ENCODE results near the gene VPS35L.

DNA sequence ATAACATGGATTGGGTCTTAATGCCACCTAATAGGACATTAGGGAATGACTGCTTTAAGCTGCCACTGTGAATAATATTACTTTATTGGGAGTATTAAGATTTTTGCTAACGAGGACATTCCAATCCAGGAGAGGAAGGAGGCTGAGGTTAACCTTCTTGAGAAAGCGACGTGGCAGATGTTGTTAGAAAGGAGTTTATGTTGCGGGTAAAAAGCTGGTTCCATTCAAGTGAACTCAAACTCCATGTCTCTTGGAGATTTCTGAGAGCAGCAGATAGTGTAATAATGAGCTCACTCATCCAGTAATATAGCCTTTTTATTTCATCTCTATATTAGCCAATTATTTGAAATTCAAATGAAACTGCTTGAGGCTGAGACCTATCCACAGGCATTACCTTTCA is 87.0 kb downstream of the VPS35L start:
- TF ChIP-seq CTCF (IDR thresholded peaks at IDR 0.05) (no peak), EZH2 (IDR thresholded peaks at IDR 0.05; ENCODE audit: borderline replicate concordance, insufficient read depth, low read depth, low read length, poor library complexity, severe bottlenecking) (no peak)
